HAP-1 (cell line): ENCODE results near the gene ATF7IP2.

Source experiments
- DNase-seq, 2 experiments: peaks; one replicate each; pipeline ENCODE4 v3.0.0-alpha.2; 2016 to 2020; ENCODE audit warnings: low spot score in 2 of 2
- H3K27me3 ChIP-seq: fragments of 250-450 bp; sonication (Bioruptor Pico); 2 replicates; pipeline ENCODE4 v1.5.1; 2020; ENCODE audit warnings: low read depth, mild to moderate bottlenecking, moderate library complexity
- H3K36me3 ChIP-seq: fragments of 250-450 bp; sonication (Bioruptor Pico); replicated peaks from 2 replicates; pipeline ENCODE4 v1.5.1; 2020; ENCODE audit warnings: mild to moderate bottlenecking
- H3K4me1 ChIP-seq: fragments of 250-450 bp; sonication (Bioruptor Pico); 2 replicates; pipeline ENCODE4 v1.5.1; 2020; ENCODE audit warnings: mild to moderate bottlenecking
- H3K4me3 ChIP-seq: fragments of 250-450 bp; sonication (Bioruptor Pico); 2 replicates; pipeline ENCODE4 v1.5.1; 2020; ENCODE audit warnings: mild to moderate bottlenecking, moderate library complexity
- H3K9me3 ChIP-seq: fragments of 250-450 bp; sonication (Bioruptor Pico); 2 replicates; pipeline ENCODE4 v1.5.1; 2020; ENCODE audit warnings: mild to moderate bottlenecking, moderate library complexity
- in situ Hi-C: fragments of 300-500 bp; cut with MboI; formaldehyde crosslinking; loops from 3 replicates; pipeline ENCODE4 v1.14.3; 2020; ENCODE audit warnings: low sequenced_read_pairs, inconsistent platforms, mixed read lengths

Gene ATF7IP2

GRCh38 chr16:10517868-10518267 is 132.0 kb downstream of the ATF7IP2 start:
- in situ Hi-C loops, result loop anchor here (10.0 kb wide), 1 partner anchor 407 kb away; no protein-coding TSS in a partner anchor
- H3K4me1 ChIP-seq, result no peaks in the 10 kb centered on the region
- no peaks in the 10 kb centered on the region for H3K36me3 ChIP-seq
- no peaks in the 10 kb centered on the region for H3K27me3 ChIP-seq
- DNase-seq, result no peak
- no peak overlapping the region for H3K4me3 ChIP-seq
- H3K9me3 ChIP-seq, result no peaks in the 10 kb centered on the region

GRCh38 chr16:10518479-10519041 is 132.7 kb downstream of the ATF7IP2 start:
- H3K4me3 ChIP-seq, result no peak overlapping the region
- no peaks in the 10 kb centered on the region for H3K4me1 ChIP-seq
- no peaks in the 10 kb centered on the region for H3K9me3 ChIP-seq
- no peaks in the 10 kb centered on the region for H3K36me3 ChIP-seq
- in situ Hi-C loops, result loop anchor here (10.0 kb wide), 1 partner anchor 406 kb away; no protein-coding TSS in a partner anchor
- no peak for DNase-seq
- no peaks in the 10 kb centered on the region for H3K27me3 ChIP-seq

GRCh38 chr16:10519297-10519696 is 133.4 kb downstream of the ATF7IP2 start:
- in situ Hi-C loops, result loop anchor here (10.0 kb wide), 1 partner anchor 406 kb away; no protein-coding TSS in a partner anchor
- no peaks in the 10 kb centered on the region for H3K36me3 ChIP-seq
- no peak overlapping the region for H3K4me3 ChIP-seq
- H3K27me3 ChIP-seq, result no peaks in the 10 kb centered on the region
- H3K9me3 ChIP-seq, result no peaks in the 10 kb centered on the region
- H3K4me1 ChIP-seq, result no peaks in the 10 kb centered on the region
- DNase-seq, result no peak

- no peaks in the 10 kb centered on the region for H3K4me1 ChIP-seq
- H3K36me3 ChIP-seq, result no peaks in the 10 kb centered on the region
- no peaks in the 10 kb centered on the region for H3K9me3 ChIP-seq
- H3K27me3 ChIP-seq, result no peaks in the 10 kb centered on the region
- H3K4me3 ChIP-seq, result no peak overlapping the region
- DNase-seq, result no peak
- in situ Hi-C loops, result loop anchor here (10.0 kb wide), 1 partner anchor 405 kb away; no protein-coding TSS in a partner anchor
Measured at GRCh38 chr16:10519929-10520868, 134.3 kb downstream of the ATF7IP2 start.

GRCh38 chr16:10520869-10521578 is 135.2 kb downstream of the ATF7IP2 start:
- no peak for DNase-seq
- H3K36me3 ChIP-seq, result no peaks in the 10 kb centered on the region
- no peaks in the 10 kb centered on the region for H3K4me1 ChIP-seq
- H3K9me3 ChIP-seq, result no peaks in the 10 kb centered on the region
- H3K27me3 ChIP-seq, result no peaks in the 10 kb centered on the region
- in situ Hi-C loops, result no loop called here
- H3K4me3 ChIP-seq, result no peak overlapping the region

- no peaks in the 10 kb centered on the region for H3K4me1 ChIP-seq
- no peak overlapping the region for H3K4me3 ChIP-seq
- peak; percentile 73 to 78 for DNase-seq
- in situ Hi-C loops, result no loop called here
- no peaks in the 10 kb centered on the region for H3K9me3 ChIP-seq
- H3K36me3 ChIP-seq, result no peaks in the 10 kb centered on the region
- H3K27me3 ChIP-seq, result no peaks in the 10 kb centered on the region
Measured at GRCh38 chr16:10521681-10522274, 135.9 kb downstream of the ATF7IP2 start.

GRCh38 chr16:10522966-10523365 is 137.1 kb downstream of the ATF7IP2 start:
- H3K36me3 ChIP-seq, result no peaks in the 10 kb centered on the region
- DNase-seq, result no peak
- no peaks in the 10 kb centered on the region for H3K27me3 ChIP-seq
- in situ Hi-C loops, result no loop called here
- H3K4me3 ChIP-seq, result no peak overlapping the region
- H3K4me1 ChIP-seq, result no peaks in the 10 kb centered on the region
- no peaks in the 10 kb centered on the region for H3K9me3 ChIP-seq

GRCh38 chr16:10525214-10525825 is 139.5 kb downstream of the ATF7IP2 start:
- Histone ChIP-seq H3K4me1 (no peaks in the 10 kb centered on the region), H3K36me3 (no peaks in the 10 kb centered on the region), H3K9me3 (no peaks in the 10 kb centered on the region), H3K27me3 (no peaks in the 10 kb centered on the region), H3K4me3 (no peak overlapping the region)
- DNase-seq, result no peak
- in situ Hi-C loops, result no loop called here

GRCh38 chr16:10526962-10527361 is 141.1 kb downstream of the ATF7IP2 start:
- no peak for DNase-seq
- Histone ChIP-seq H3K36me3 (no peaks in the 10 kb centered on the region), H3K4me3 (no peak overlapping the region), H3K4me1 (no peaks in the 10 kb centered on the region), H3K9me3 (no peaks in the 10 kb centered on the region), H3K27me3 (no peaks in the 10 kb centered on the region)
- in situ Hi-C loops, result no loop called here

- Histone ChIP-seq H3K9me3 (no peaks in the 10 kb centered on the region), H3K4me1 (no peaks in the 10 kb centered on the region), H3K4me3 (no peak overlapping the region), H3K36me3 (no peaks in the 10 kb centered on the region), H3K27me3 (no peaks in the 10 kb centered on the region)
- in situ Hi-C loops, result no loop called here
- no peak for DNase-seq
Measured at GRCh38 chr16:10528635-10529034, 142.8 kb downstream of the ATF7IP2 start.

GRCh38 chr16:10529895-10530669 is 144.2 kb downstream of the ATF7IP2 start:
- no peaks in the 10 kb centered on the region for H3K9me3 ChIP-seq
- DNase-seq, result no peak
- in situ Hi-C loops, result no loop called here

GRCh38 chr16:10530685-10531084 is 144.8 kb downstream of the ATF7IP2 start:
- in situ Hi-C loops, result no loop called here
- no peak overlapping the region for H3K4me3 ChIP-seq
- H3K36me3 ChIP-seq, result 0 out of 2 replicates have a peak, but pooled peaks cover 2% of the 10 kb centered on the region
- H3K9me3 ChIP-seq, result no peaks in the 10 kb centered on the region
- no peaks in the 10 kb centered on the region for H3K4me1 ChIP-seq
- DNase-seq, result no peak
- no peaks in the 10 kb centered on the region for H3K27me3 ChIP-seq

More at GRCh38 chr16:10529895-10530669, 144.2 kb downstream of the ATF7IP2 start:
- Histone ChIP-seq H3K4me3 (no peak overlapping the region), H3K27me3 (no peaks in the 10 kb centered on the region), H3K36me3 (no peaks in the 10 kb centered on the region), H3K4me1 (no peaks in the 10 kb centered on the region)
